T-helper 22 cell (primary cell): ENCODE data around the gene CACNG5.

Experiments used
- DNase-seq: peaks from one replicate; pipeline ENCODE4 v3.0.0-alpha.2; 2020; ENCODE audit warnings: low read depth

Gene CACNG5

GRCh38 chr17:66834919-66835454 lies at the start of gene CACNG5:
Gene CACNG5, plus strand, starts transcription at chr17:66835117. Its CDS starts 42,216 bp downstream, at chr17:66877333.
- DNase-seq, result no peak

GRCh38 chr17:66786107-66786506 lies 48.8 kb upstream of the CACNG5 start:
- DNase-seq, result no peak

- DNase-seq, result no peak
Measured at GRCh38 chr17:66787914-66788313, 47.0 kb upstream of the CACNG5 start.

- no peak for DNase-seq
Measured at GRCh38 chr17:66789093-66789492, 45.8 kb upstream of the CACNG5 start.

GRCh38 chr17:66789961-66790437 lies 44.9 kb upstream of the CACNG5 start:
- DNase-seq, result no peak

- no peak for DNase-seq
Measured at GRCh38 chr17:66790501-66791061, 44.3 kb upstream of the CACNG5 start.

GRCh38 chr17:66791347-66791746 lies 43.6 kb upstream of the CACNG5 start:
- DNase-seq, result no peak

GRCh38 chr17:66793814-66794213 lies 41.1 kb upstream of the CACNG5 start:
- DNase-seq, result no peak

- no peak for DNase-seq
Measured at GRCh38 chr17:66795486-66795885, 39.4 kb upstream of the CACNG5 start.

- no peak for DNase-seq
Measured at GRCh38 chr17:66799849-66800537, 34.9 kb upstream of the CACNG5 start.

- no peak for DNase-seq
Measured at GRCh38 chr17:66803474-66803951, 31.4 kb upstream of the CACNG5 start.

- DNase-seq, result no peak
Measured at GRCh38 chr17:66805567-66805966, 29.4 kb upstream of the CACNG5 start.

GRCh38 chr17:66807182-66807581 lies 27.7 kb upstream of the CACNG5 start:
- no peak for DNase-seq

GRCh38 chr17:66809408-66809807 lies 25.5 kb upstream of the CACNG5 start:
- no peak for DNase-seq

GRCh38 chr17:66810951-66811682 lies 23.8 kb upstream of the CACNG5 start:
- DNase-seq, result no peak

- DNase-seq, result no peak
Measured at GRCh38 chr17:66811683-66812054, 23.2 kb upstream of the CACNG5 start.

GRCh38 chr17:66812571-66812970 lies 22.3 kb upstream of the CACNG5 start:
- DNase-seq, result no peak

GRCh38 chr17:66813296-66813695 lies 21.6 kb upstream of the CACNG5 start:
- no peak for DNase-seq

GRCh38 chr17:66814026-66814425 lies 20.9 kb upstream of the CACNG5 start:
- DNase-seq, result no peak

- no peak for DNase-seq
Measured at GRCh38 chr17:66814570-66814969, 20.3 kb upstream of the CACNG5 start.

GRCh38 chr17:66817750-66818149 lies 17.2 kb upstream of the CACNG5 start:
- DNase-seq, result no peak

- no peak for DNase-seq
Measured at GRCh38 chr17:66819466-66819865, 15.5 kb upstream of the CACNG5 start.

GRCh38 chr17:66822009-66822408 lies 12.9 kb upstream of the CACNG5 start:
- no peak for DNase-seq
